Measurements from ENCODE around the gene ARHGAP15. TPM values are rescaled to one million over a fixed set of nuclear protein-coding genes. Genes with fewer than 3 reads are reported as not detected.

ARHGAP15 gene
- total RNA-seq, 4 donors from 2014 or later = 7.9 to 32.5 (median 20.7) TPM

DNA sequence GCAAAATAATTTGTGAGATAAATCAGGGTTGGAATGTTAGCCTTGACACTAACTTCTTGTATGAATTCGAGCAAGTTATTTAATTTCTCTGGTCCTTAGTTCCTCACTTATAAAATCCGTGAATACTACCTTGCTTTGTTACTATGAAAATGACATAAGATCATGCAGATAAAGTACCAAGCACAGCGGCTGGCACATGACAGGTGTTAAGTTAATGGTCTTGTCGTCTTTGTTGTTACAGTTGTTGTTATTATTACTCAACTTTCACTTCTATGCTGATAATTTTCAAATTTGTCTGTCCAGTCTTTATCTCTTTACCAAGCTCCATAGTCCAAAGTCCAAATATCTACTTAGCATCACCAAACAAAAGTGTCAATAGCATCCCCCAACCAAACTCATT, 482.1 kb downstream of the ARHGAP15 start:
- no peak for TF ChIP-seq CTCF (IDR thresholded peaks at IDR 0.05; ENCODE audit: low read depth)

GRCh38 chr2:143615562-143615961, 486.3 kb downstream of the ARHGAP15 start:
- TF ChIP-seq CTCF (IDR thresholded peaks at IDR 0.05; ENCODE audit: low read depth) = no peak

GRCh38 chr2:143616452-143616851, 487.2 kb downstream of the ARHGAP15 start:
- no peak for TF ChIP-seq CTCF (IDR thresholded peaks at IDR 0.05; ENCODE audit: low read depth)

GRCh38 chr2:143617803-143618415, 488.7 kb downstream of the ARHGAP15 start:
- no peak for TF ChIP-seq CTCF (IDR thresholded peaks at IDR 0.05; ENCODE audit: low read depth)

DNA sequence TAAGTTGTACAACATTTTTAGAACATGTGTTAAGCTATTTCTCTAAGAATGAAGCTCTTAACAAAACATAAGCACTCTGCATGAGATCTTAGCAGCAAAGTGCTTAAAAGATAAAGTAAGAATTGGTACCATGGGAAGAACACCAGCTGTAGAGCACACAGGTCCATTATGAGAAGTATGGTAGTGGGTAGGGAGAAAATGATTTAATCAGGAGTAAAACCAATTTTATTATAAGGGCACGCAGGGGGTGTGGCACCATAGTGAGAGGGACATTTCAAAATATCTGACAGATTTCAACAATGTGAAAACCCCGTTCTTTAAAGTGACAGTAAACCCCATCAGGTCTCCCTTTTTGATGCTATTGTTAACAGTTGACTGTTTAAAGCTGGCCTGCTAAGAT, 492.9 kb downstream of the ARHGAP15 start:
- TF ChIP-seq CTCF (IDR thresholded peaks at IDR 0.05; ENCODE audit: low read depth) = no peak

- no peak for TF ChIP-seq CTCF (IDR thresholded peaks at IDR 0.05; ENCODE audit: low read depth)
Measured at GRCh38 chr2:143623231-143623908, 494.2 kb downstream of the ARHGAP15 start.

GRCh38 chr2:143623909-143624260, 494.7 kb downstream of the ARHGAP15 start:
- no peak for TF ChIP-seq CTCF (IDR thresholded peaks at IDR 0.05; ENCODE audit: low read depth)
